Activated T-helper 1 cell treated with anti-CD3 and anti-CD28 coated beads, Interleukin-12 subunit alpha, Interleukin-12 subunit beta, Interleukin-2, Interleukin-4 antibody, amounts not matched to agents 30 ng/mL and 10 ng/mL and 1 ng/mL, durations not matched to agents 14 hours and 24 hours and 36 hours (primary cell): Measurements from ENCODE around the gene CABP4. TPM values are rescaled to one million over a fixed set of nuclear protein-coding genes. Genes with fewer than 3 reads are reported as not detected.

Experiments
- DNase-seq: peaks from one replicate; pipeline ENCODE4 v3.0.0; 2021; ENCODE audit warnings: low spot score
- H3K27ac Mint-ChIP-seq: one replicate; pipeline ENCODE4 v1.8.0; 2021; ENCODE audit warnings: mild to moderate bottlenecking, mixed read lengths
- H3K27me3 Mint-ChIP-seq: one replicate; pipeline ENCODE4 v1.8.0; 2022; ENCODE audit warnings: mild to moderate bottlenecking, moderate library complexity, mixed read lengths; ENCODE audit not compliant: insufficient read depth
- H3K36me3 Mint-ChIP-seq: one replicate; pipeline ENCODE4 v1.8.0; 2021; ENCODE audit warnings: low read depth, mixed read lengths
- H3K4me1 Mint-ChIP-seq: one replicate; pipeline ENCODE4 v1.8.0; 2021; ENCODE audit warnings: low read depth, mixed read lengths
- H3K4me3 Mint-ChIP-seq: one replicate; pipeline ENCODE4 v1.8.0; 2021; ENCODE audit warnings: mild to moderate bottlenecking, moderate library complexity, mixed read lengths
- H3K9me3 Mint-ChIP-seq: one replicate; pipeline ENCODE4 v1.8.0; 2021; ENCODE audit warnings: mixed read lengths
- intact Hi-C: fragments of 100-400 bp; cut with micrococcal nuclease; formaldehyde crosslinking; loops from one replicate; pipeline ENCODE4 v1.15.1; 2024
- total RNA-seq: library from RNA; stranded (reverse); gene quantifications from 2 replicates; pipeline ENCODE4 v1.2.3, GENCODE V29; 2022

CABP4 gene
- total RNA-seq, 1 donor from 2014 or later = 0.86 TPM

GRCh38 chr11:67497656-67498291, 42.6 kb downstream of the CABP4 start:
- no peak overlapping the region for H3K27ac Mint-ChIP-seq
- no peak for DNase-seq
- H3K9me3 Mint-ChIP-seq = no peaks in the 10 kb centered on the region
- H3K27me3 Mint-ChIP-seq = no peaks in the 10 kb centered on the region
- no peak overlapping the region for H3K4me3 Mint-ChIP-seq
- peaks cover 19% of the 10 kb centered on the region for H3K4me1 Mint-ChIP-seq
- H3K36me3 Mint-ChIP-seq = peaks cover 37% of the 10 kb centered on the region
- intact Hi-C loops = no loop called here

GRCh38 chr11:67498544-67498972, 43.4 kb downstream of the CABP4 start:
- no peak for DNase-seq
- peaks cover 39% of the 10 kb centered on the region for H3K36me3 Mint-ChIP-seq
- H3K27ac Mint-ChIP-seq = no peak overlapping the region
- H3K27me3 Mint-ChIP-seq = no peaks in the 10 kb centered on the region
- no peak overlapping the region for H3K4me3 Mint-ChIP-seq
- peaks cover 23% of the 10 kb centered on the region for H3K4me1 Mint-ChIP-seq
- intact Hi-C loops = no loop called here
- no peaks in the 10 kb centered on the region for H3K9me3 Mint-ChIP-seq

DNA sequence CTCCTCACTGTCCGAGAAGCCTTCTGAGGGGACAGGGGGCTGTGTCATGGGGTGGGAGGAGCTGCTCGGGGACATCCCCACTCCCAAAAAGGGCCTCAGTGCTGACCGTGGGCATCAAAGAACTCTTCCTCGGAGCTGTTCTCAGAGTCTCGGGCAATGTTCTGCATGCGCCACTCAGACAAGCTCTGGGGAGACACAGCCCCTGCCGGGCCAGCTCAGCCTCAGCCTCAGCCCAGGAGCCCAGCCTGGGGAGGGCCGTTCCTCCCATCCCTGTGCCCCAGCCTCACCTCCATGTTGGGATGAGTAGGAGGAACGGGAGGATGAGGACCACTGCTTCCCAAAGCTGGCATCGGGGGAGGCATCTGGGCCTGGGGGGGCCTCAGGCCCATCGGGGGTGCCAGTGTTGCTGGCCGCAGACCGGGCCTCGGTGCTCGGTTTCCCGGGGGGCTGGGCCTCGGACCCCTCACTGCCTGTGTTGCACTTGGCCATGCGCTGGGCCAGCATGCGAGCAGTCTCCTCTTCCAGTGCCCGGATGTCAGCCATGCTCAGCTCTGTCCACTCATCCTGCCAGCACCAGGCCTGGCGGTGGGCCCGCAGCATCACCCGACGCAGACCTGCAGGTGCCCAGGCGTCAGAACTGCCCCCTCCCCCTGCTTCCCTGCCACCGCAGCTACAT, 44.8 kb downstream of the CABP4 start:
- Mint-ChIP-seq H3K27me3 (no peaks in the 10 kb centered on the region), H3K9me3 (no peaks in the 10 kb centered on the region), H3K36me3 (peaks cover 39% of the 10 kb centered on the region), H3K4me1 (peaks cover 23% of the 10 kb centered on the region), H3K27ac (no peak overlapping the region), H3K4me3 (no peak overlapping the region)
- no peak for DNase-seq
- intact Hi-C loops = no loop called here

DNA sequence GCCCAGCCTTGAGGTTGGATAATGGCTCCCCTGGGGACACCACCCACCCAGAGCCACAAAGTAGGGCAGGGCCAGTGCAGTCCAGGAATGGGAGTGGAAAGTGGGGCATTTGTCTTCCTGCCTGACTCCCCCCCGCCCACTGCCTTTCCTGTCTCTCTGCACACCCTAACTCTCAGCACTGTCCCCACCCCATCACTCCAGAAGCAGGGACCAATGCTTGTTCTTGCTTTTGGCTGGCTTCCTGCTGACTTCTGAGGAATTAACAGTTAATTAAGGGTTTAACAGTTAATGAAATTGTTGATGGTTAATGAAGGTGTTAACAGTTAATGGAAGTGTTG, 45.3 kb downstream of the CABP4 start:
- intact Hi-C loops = no loop called here
- Mint-ChIP-seq H3K9me3 (no peaks in the 10 kb centered on the region), H3K27me3 (no peaks in the 10 kb centered on the region), H3K4me1 (peaks cover 24% of the 10 kb centered on the region), H3K27ac (peak overlapping the region; percentile 55), H3K4me3 (no peak overlapping the region), H3K36me3 (peaks cover 39% of the 10 kb centered on the region)
- DNase-seq = no peak

- DNase-seq = no peak
- no peaks in the 10 kb centered on the region for H3K27me3 Mint-ChIP-seq
- peaks cover 29% of the 10 kb centered on the region for H3K4me1 Mint-ChIP-seq
- peak overlapping the region; percentile 6 for H3K27ac Mint-ChIP-seq
- intact Hi-C loops = no loop called here
- no peaks in the 10 kb centered on the region for H3K9me3 Mint-ChIP-seq
- peak overlapping the region; percentile 4 for H3K4me3 Mint-ChIP-seq
- H3K36me3 Mint-ChIP-seq = peaks cover 33% of the 10 kb centered on the region
Observed at GRCh38 chr11:67500831-67501715, 45.9 kb downstream of the CABP4 start.

DNA sequence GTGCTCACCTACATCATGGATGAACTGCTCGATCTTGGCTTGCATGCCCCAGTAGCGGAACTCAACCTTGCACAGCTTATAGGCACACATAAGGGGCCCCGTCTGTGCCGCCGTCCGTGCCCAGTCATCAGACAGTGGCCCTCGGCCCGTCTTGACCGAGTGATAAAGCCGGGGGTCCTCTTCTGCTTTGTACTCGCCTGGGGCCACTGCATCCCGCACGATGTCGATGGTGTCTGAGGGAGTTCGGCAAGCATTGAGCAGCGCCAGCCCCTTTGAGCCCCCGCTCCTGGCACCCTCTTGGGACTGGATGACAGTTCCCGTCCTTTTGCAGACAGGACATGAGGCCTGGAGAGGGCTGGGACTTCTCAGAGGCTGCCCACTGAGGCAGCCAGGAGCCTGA, 46.7 kb downstream of the CABP4 start:
- Mint-ChIP-seq H3K27ac (no peak overlapping the region), H3K4me3 (no peak overlapping the region), H3K27me3 (no peaks in the 10 kb centered on the region), H3K9me3 (no peaks in the 10 kb centered on the region), H3K36me3 (peaks cover 34% of the 10 kb centered on the region), H3K4me1 (peaks cover 37% of the 10 kb centered on the region)
- no peak for DNase-seq
- intact Hi-C loops = no loop called here

GRCh38 chr11:67502328-67502979, 47.3 kb downstream of the CABP4 start:
- Mint-ChIP-seq H3K27ac (peak overlapping the region; percentile 78), H3K4me1 (peaks cover 41% of the 10 kb centered on the region), H3K36me3 (peaks cover 35% of the 10 kb centered on the region), H3K4me3 (peak overlapping the region; percentile 88), H3K9me3 (no peaks in the 10 kb centered on the region), H3K27me3 (no peaks in the 10 kb centered on the region)
- DNase-seq = no peak
- intact Hi-C loops = no loop called here

DNA sequence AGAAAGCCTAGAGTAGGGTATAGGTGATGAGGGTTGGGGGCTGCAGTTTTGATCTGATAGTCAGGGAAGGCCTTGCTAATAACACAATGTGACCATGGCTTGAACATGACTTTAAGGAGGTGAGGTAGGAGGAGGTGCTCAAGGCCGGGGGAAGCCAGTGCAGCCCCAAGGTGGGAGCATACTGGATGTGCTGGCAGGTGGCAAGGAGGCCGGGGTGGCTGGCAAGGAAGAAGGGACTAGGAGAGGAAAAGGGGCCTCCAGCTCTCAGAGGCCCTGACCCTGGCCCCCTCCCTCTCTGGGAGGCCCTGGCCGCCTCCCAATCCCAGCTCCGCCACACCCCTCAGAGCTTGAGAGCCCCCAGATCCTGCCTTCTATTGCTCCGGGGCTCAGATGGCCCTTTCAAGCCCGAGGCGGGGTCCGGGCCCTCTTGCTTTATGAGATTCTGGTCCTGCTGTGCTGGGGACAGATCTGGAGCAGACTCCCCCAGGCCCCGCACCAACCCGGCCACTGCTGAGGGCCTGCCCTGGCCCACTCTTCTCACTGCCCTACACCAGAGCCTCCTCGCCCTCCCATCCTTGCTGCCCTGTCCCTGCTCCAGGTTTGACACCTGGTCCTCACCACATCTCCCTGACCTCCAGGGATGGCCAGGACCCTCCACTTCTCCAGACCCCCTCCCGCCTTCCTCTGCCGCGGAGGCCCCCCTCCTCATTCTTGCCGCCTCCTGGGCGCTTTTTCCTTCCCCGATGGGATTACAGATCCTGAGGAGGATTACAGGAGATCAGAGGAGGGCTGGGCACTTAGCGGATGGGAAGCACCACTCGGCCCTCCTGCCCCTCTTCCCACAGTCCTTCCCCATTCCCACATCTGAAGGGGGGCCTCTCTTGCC, 48.2 kb downstream of the CABP4 start:
- Mint-ChIP-seq H3K9me3 (no peaks in the 10 kb centered on the region), H3K4me1 (peaks cover 41% of the 10 kb centered on the region), H3K27me3 (no peaks in the 10 kb centered on the region), H3K36me3 (peaks cover 36% of the 10 kb centered on the region), H3K4me3 (peak overlapping the region; percentile 88), H3K27ac (peak overlapping the region; percentile 78)
- intact Hi-C loops = no loop called here
- no peak for DNase-seq

DNA sequence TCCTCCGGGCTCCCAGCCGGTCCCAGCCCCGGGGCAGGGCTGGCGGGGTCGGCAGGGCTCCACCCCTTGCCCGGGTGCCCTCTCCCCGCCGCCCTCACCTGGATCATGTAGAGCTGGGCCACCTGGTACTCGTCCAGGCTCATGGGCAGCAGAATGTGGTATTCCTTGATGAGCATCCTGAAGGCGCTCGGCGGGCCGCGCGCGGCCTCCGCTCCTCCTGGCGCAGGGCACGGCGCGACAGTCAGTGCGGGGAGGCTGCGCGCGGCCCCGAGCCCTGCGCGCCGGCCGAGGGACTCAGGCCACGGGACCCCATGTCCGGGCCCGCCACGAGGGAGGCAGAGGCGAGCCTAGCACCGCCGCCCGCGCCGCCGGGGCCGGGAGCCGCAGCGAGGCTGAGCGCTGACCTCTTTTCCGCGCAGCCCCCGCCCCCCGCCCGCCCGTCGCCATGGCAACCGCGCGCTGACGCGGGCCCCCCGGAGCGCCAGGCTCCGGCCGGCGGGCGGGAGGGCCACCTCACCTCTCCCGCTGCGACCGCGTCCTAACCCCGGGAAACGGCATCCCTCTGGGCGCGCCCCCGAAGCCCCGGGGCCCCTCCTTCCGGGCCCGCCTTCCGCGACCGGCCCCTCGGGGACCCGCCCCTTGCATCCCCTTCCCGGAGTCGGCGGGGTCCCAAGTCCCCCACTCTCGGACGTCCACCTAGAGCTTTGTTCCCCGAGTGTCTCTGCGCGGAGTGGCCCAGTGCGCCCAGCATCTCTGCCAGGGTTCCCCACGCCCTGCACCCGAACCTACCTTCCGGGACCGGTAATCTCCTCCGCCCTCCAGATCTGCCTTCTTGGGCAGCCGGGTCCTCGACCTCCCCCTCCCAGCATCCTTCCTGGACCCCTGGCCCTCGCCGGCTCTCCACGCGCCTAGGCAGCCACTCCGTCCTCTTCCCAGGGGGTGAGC, 49.1 kb downstream of the CABP4 start:
- no peaks in the 10 kb centered on the region for H3K27me3 Mint-ChIP-seq
- intact Hi-C loops = no loop called here
- peak; percentile 34 for DNase-seq
- H3K4me3 Mint-ChIP-seq = peak overlapping the region; percentile 92
- peak overlapping the region; percentile 81 for H3K27ac Mint-ChIP-seq
- peaks cover 30% of the 10 kb centered on the region for H3K36me3 Mint-ChIP-seq
- H3K9me3 Mint-ChIP-seq = no peaks in the 10 kb centered on the region
- peaks cover 49% of the 10 kb centered on the region for H3K4me1 Mint-ChIP-seq

GRCh38 chr11:67504950-67505581, 49.9 kb downstream of the CABP4 start, which contains the start of gene PITPNM1:
Gene PITPNM1, minus strand, starts transcription at chr11:67505363. Its CDS starts 1,183 bp downstream, at chr11:67504180.
- peaks cover 54% of the 10 kb centered on the region for H3K4me1 Mint-ChIP-seq
- no peaks in the 10 kb centered on the region for H3K27me3 Mint-ChIP-seq
- peak within 1 kb of the TSS; percentile 92 for H3K4me3 Mint-ChIP-seq
- intact Hi-C loops = loop anchor here (5.0 kb wide), 2 partner anchors 218 to 238 kb away; partner anchors contain the start of genes ANKRD13D and GRK2
- DNase-seq = peak; percentile 76
- no peaks in the 10 kb centered on the region for H3K9me3 Mint-ChIP-seq
- peak within 1 kb of the TSS; percentile 96 for H3K27ac Mint-ChIP-seq
- peaks cover 27% of the 10 kb centered on the region for H3K36me3 Mint-ChIP-seq
